Stomach (tissue), 4 donors: Measurements from ENCODE around the gene HS6ST3.

ENCODE experiments used
- CTCF ChIP-seq, 7 experiments: fragments of 450-650 bp in 4 of 7; fragments of 200-600 bp in 3 of 7; sonication (generic) in 3 of 7; IDR thresholded peaks; one replicate each; pipeline ENCODE4 v1.5.1; 2016 to 2019; ENCODE audit warnings: antibody characterized with exemption in 7 of 7, control low read depth in 2 of 7, mild to moderate bottlenecking in 1 of 7
- EP300 ChIP-seq: sonication (generic); formaldehyde crosslinking; IDR thresholded peaks from one replicate; pipeline ENCODE4 v1.6.1; 2017; ENCODE audit warnings: antibody characterized with exemption
- POLR2A ChIP-seq, 4 donors: fragments of 450-650 bp; IDR thresholded peaks; one replicate each; pipeline ENCODE4 v1.6.1; 2016; ENCODE audit warnings: antibody characterized with exemption in 4 of 4, control low read depth in 2 of 4, mild to moderate bottlenecking in 1 of 4, moderate library complexity in 1 of 4

GRCh38 chr13:96637039-96637438 lies 547.1 kb downstream of the HS6ST3 start:
- no peak for TF ChIP-seq EP300
- no peak for TF ChIP-seq CTCF (IDR thresholded peaks at IDR 0.05)
- TF ChIP-seq POLR2A (IDR thresholded peaks at IDR 0.05) = no peak
